A549 (cell line): ENCODE measurements around the gene B4GALT1.

Source experiments
- BCL3 ChIP-seq: fragments of >200 bp; sonication (Bioruptor Twin); formaldehyde crosslinking; IDR thresholded peaks from 3 replicates; pipeline ENCODE4 v1.6.1; 2016
- CEBPB ChIP-seq, 2 experiments: fragments of >200 bp in 1 of 2; sonication (Bioruptor Twin) in 1 of 2; formaldehyde crosslinking in 1 of 2; IDR thresholded peaks; 2 replicates each; pipeline ENCODE4 v1.6.1; 2012 to 2016
- CHD4 ChIP-seq: fragments of 200-600 bp; sonication (generic); IDR thresholded peaks from 2 replicates; pipeline ENCODE4 v1.6.1; 2016; ENCODE audit warnings: antibody characterized with exemption, mild to moderate bottlenecking, borderline replicate concordance
- HMGXB4 ChIP-seq: fragments of 250-450 bp; sonication (Bioruptor Pico); IDR thresholded peaks from 2 replicates; pipeline ENCODE4 v1.5.0; 2021; ENCODE audit warnings: mild to moderate bottlenecking, moderate library complexity, borderline replicate concordance
- HOXA7 ChIP-seq: fragments of 250-450 bp; sonication (Bioruptor Pico); IDR thresholded peaks from 2 replicates; pipeline ENCODE4 v1.5.0; 2020; ENCODE audit warnings: mild to moderate bottlenecking, moderate library complexity
- NPAS2 ChIP-seq: fragments of 250-450 bp; sonication (Bioruptor Pico); IDR thresholded peaks from 2 replicates; pipeline ENCODE4 v1.8.0; 2022; ENCODE audit warnings: mild to moderate bottlenecking, moderate library complexity, borderline replicate concordance
- POLR2A ChIP-seq: IDR thresholded peaks from 2 replicates; pipeline ENCODE4 v1.6.1; 2012; ENCODE audit warnings: mild to moderate bottlenecking, low read length
- RAD21 ChIP-seq, 2 experiments: fragments of >200 bp in 1 of 2; sonication (Bioruptor Twin) in 1 of 2; formaldehyde crosslinking in 1 of 2; IDR thresholded peaks in 1 of 2; conservative IDR thresholded peaks in 1 of 2; 2 replicates in 1 of 2; 3 replicates in 1 of 2; pipeline ENCODE4 v1.6.1; 2012 to 2018; ENCODE audit warnings: inconsistent platforms in 1 of 2
- SREBF2 ChIP-seq: fragments of 450-650 bp; IDR thresholded peaks from 2 replicates; pipeline ENCODE4 v1.6.1; 2014; ENCODE audit warnings: mild to moderate bottlenecking, moderate library complexity
- TP53 ChIP-seq: fragments of 250-450 bp; sonication (Bioruptor Pico); IDR thresholded peaks from 2 replicates; pipeline ENCODE4 v1.5.0; 2021; ENCODE audit warnings: mild to moderate bottlenecking, moderate library complexity
- ZC3H11A ChIP-seq: fragments of 450-650 bp; IDR thresholded peaks from 2 replicates; pipeline ENCODE4 v1.6.1; 2014; ENCODE audit warnings: antibody characterized with exemption, mild to moderate bottlenecking
- TF ChIP-seq, protein P1 (sequence below): fragments of >200 bp; sonication (Bioruptor Twin); formaldehyde crosslinking; IDR thresholded peaks from 3 replicates; pipeline ENCODE4 v1.5.1; 2016

DNA sequence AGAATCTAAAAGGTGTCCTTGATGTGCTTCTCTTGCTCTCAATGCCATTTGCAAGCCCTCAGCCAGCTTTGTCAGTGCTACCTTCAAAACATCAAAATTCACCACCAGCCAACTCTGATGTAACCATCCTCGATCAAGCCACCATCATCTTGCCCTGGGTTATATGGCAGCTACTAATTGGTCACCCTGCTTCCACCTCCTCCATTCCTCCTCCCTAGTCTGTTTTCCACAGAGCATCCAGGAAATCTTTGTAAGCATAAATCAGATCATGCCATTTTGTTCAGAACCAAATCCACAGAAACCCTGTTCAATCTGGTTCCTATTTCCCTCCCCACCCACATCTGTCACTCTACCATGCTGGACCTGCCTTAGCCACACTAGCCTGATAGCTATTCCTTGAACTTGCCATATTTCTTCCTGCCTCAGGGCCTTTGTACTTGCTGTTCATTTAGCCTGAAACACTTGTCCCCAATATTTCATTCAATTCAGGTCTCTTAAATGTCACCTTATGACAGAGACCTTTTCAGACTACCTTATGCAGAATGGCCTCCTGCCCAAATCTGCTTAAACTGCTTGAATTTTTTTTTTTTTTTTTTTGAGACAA is 1.9 kb upstream of the B4GALT1 start:
- TF ChIP-seq CEBPB (IDR thresholded peaks at IDR 0.05) (no peak), POLR2A (no peak), RAD21 (conservative IDR thresholded peaks at IDR 0.05 in 1 of 2, IDR thresholded peaks at IDR 0.05 in 1 of 2) (no peak), TP53 (CRISPR knock-in tag) (no peak), HOXA7 (CRISPR knock-in tag) (no peak), CHD4 (no peak), NPAS2 (CRISPR knock-in tag) (no peak), HMGXB4 (no peak), BCL3 (no peak), SREBF2 (no peak), ZC3H11A (no peak)
- TF ChIP-seq, protein P1, sequence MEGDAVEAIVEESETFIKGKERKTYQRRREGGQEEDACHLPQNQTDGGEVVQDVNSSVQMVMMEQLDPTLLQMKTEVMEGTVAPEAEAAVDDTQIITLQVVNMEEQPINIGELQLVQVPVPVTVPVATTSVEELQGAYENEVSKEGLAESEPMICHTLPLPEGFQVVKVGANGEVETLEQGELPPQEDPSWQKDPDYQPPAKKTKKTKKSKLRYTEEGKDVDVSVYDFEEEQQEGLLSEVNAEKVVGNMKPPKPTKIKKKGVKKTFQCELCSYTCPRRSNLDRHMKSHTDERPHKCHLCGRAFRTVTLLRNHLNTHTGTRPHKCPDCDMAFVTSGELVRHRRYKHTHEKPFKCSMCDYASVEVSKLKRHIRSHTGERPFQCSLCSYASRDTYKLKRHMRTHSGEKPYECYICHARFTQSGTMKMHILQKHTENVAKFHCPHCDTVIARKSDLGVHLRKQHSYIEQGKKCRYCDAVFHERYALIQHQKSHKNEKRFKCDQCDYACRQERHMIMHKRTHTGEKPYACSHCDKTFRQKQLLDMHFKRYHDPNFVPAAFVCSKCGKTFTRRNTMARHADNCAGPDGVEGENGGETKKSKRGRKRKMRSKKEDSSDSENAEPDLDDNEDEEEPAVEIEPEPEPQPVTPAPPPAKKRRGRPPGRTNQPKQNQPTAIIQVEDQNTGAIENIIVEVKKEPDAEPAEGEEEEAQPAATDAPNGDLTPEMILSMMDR, result no peak
